Measurements from ENCODE around the gene ITSN1.

GRCh38 chr21:33886321-33886720 is 244.0 kb downstream of the ITSN1 start:
- TF ChIP-seq, protein P1, sequence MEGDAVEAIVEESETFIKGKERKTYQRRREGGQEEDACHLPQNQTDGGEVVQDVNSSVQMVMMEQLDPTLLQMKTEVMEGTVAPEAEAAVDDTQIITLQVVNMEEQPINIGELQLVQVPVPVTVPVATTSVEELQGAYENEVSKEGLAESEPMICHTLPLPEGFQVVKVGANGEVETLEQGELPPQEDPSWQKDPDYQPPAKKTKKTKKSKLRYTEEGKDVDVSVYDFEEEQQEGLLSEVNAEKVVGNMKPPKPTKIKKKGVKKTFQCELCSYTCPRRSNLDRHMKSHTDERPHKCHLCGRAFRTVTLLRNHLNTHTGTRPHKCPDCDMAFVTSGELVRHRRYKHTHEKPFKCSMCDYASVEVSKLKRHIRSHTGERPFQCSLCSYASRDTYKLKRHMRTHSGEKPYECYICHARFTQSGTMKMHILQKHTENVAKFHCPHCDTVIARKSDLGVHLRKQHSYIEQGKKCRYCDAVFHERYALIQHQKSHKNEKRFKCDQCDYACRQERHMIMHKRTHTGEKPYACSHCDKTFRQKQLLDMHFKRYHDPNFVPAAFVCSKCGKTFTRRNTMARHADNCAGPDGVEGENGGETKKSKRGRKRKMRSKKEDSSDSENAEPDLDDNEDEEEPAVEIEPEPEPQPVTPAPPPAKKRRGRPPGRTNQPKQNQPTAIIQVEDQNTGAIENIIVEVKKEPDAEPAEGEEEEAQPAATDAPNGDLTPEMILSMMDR (IDR thresholded peaks at IDR 0.05): no peak
- TF ChIP-seq POLR2AphosphoS5 (IDR thresholded peaks at IDR 0.05) (no peak), EP300 (IDR thresholded peaks at IDR 0.05) (no peak)
